ENCODE data around the gene ZFYVE9.
A peak's percentile ranks its signal among the peaks of the same experiment; 100 is the strongest.
"Not testable (repeated sequence)": the region's sequence is repeated elsewhere in the genome, so short reads cannot be mapped to it uniquely, and the experiment has no call there.

Gene ZFYVE9

DNA sequence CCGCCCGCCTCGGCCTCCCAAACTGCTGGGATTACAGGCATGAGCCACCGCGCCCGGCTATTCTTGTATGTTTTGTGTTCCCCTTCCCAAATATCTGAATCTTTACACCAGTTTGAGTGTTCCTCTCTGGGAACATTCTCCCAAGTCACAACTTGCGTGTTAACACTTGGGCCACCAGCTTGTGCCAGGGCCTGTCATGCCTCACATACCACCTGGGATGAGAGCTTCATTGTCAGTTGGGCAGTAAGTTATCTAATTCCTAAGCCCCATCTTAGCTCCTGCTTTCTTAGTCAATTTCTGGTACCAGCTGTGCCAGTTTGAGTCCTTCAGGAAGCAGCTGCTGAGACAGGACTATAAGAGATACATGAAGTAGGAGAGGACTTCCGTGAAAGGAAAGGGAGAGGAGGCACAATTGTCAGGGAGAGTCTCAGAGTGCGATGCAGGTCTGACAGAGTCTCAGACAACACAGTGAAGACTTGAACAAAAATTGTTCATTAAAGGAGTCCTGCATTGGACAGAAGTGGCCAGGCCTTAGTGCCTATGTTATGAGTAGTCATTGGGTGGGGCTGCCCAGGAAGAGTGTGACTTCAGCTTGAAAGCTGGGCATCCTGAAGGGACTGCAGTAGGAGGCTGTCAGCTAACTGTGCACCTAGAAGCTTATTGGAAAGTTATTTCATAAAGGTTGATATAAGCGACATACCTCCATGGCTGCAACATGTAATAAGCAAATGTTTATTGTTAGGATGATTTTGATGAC, 17.3 kb downstream of the ZFYVE9 start:
- DNase-seq (no peak), ATAC-seq (replicated peaks) (no peak)
- H3K27ac Mint-ChIP-seq, result no peak overlapping the region
- no peaks in the 10 kb centered on the region for H3K27me3 Mint-ChIP-seq
- H3K4me3 Mint-ChIP-seq, result no peak overlapping the region
- H3K36me3 Mint-ChIP-seq (ENCODE audit: insufficient read depth), result peaks cover 4% of the 10 kb centered on the region
- no peaks in the 10 kb centered on the region for H3K4me1 Mint-ChIP-seq (ENCODE audit: low read depth in 2 of 2)
- no peaks in the 10 kb centered on the region for H3K9me3 Mint-ChIP-seq

DNA sequence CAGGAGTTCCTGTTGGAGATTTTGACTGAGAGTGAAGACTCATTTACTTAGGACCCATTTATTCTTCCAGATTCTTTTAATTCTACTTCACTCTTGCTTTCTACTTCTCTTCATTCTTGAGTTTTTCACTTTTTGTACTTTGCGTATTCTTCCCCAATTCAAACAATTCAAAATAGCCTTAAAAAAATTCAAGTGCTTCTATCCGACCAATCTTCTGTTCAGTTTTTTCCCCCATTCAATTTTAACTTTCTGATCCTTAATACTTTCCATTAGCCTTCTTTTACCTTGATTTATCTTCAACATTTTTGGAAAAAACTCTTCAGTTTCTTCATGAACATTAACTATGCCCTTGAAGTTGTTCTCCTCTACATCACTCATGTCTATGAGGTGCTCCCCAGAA, 21.1 kb downstream of the ZFYVE9 start:
- H3K9me3 Mint-ChIP-seq, result no peaks in the 10 kb centered on the region
- no peak overlapping the region for H3K27ac Mint-ChIP-seq
- H3K4me3 Mint-ChIP-seq, result no peak overlapping the region
- ATAC-seq (replicated peaks) (no peak), DNase-seq (no peak)
- H3K27me3 Mint-ChIP-seq, result no peaks in the 10 kb centered on the region
- no peaks in the 10 kb centered on the region for H3K4me1 Mint-ChIP-seq (ENCODE audit: low read depth in 2 of 2)
- peaks cover 4% of the 10 kb centered on the region for H3K36me3 Mint-ChIP-seq (ENCODE audit: insufficient read depth)

DNA sequence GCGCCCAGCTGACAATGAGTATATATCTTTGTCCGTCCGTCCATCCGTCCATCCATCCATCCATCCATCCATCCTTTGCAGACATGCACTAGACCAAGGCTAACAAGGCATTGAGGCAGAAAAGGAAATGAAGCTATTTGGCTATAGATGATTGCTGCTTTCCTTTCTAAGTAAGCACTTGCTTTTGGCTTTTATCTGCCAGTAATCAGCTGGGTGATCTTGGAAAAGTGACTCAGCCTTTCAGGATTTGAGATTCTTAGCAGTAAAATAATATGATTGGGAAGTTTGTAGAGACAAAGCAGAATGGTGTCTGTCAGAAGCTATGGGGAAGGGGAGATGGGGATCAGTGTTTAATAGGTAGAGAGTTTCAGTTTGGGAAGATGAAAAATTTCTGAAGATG, 22.7 kb downstream of the ZFYVE9 start:
- H3K4me1 Mint-ChIP-seq (ENCODE audit: low read depth in 2 of 2), result no peaks in the 10 kb centered on the region
- H3K9me3 Mint-ChIP-seq, result no peaks in the 10 kb centered on the region
- H3K36me3 Mint-ChIP-seq (ENCODE audit: insufficient read depth), result peaks cover 4% of the 10 kb centered on the region
- DNase-seq, result no peak
- no peak for ATAC-seq (replicated peaks)
- H3K27ac Mint-ChIP-seq, result peak overlapping the region in 1 of 2 donors; percentile 52
- H3K4me3 Mint-ChIP-seq, result no peak overlapping the region
- H3K27me3 Mint-ChIP-seq, result no peaks in the 10 kb centered on the region

DNA sequence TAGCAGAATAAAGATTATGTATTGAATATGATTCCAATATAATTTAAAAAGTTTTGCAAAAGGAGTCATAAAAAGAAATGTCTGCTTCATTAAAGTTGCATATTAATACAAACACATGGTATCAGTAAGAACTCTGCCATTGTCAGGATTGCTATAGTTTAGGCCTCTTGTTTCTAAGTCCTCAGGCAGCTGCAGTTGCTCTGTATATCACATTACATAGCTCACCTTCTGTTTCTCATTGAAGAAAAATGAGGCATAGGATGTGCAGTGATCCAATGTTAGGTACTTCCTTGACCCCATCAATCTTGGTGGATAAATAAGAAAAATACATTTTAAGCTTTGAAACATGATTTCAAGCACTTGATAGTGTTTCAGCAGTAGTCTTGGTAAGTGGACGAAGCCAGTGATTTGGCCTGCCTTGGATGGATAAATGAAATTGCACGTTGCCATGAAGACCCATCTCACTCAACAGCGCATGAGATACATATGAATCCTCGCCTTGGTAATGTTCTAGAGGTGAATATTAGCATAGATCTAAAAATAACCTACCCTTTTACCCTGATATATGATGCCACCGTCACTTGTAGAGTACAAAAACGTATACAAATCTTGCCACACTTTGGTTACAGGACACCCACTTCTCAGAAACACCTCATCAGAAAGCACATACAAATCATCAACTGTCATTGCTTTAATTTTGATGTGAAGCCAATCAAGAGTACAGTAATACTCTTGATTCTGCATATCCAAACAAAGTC, 25.3 kb downstream of the ZFYVE9 start:
- Mint-ChIP-seq H3K9me3 (no peaks in the 10 kb centered on the region), H3K36me3 (ENCODE audit: insufficient read depth) (no peaks in the 10 kb centered on the region), H3K4me1 (ENCODE audit: low read depth in 2 of 2) (no peaks in the 10 kb centered on the region), H3K27me3 (no peaks in the 10 kb centered on the region), H3K4me3 (no peak overlapping the region), H3K27ac (no peak overlapping the region)
- ATAC-seq (replicated peaks), result no peak
- no peak for DNase-seq

DNA sequence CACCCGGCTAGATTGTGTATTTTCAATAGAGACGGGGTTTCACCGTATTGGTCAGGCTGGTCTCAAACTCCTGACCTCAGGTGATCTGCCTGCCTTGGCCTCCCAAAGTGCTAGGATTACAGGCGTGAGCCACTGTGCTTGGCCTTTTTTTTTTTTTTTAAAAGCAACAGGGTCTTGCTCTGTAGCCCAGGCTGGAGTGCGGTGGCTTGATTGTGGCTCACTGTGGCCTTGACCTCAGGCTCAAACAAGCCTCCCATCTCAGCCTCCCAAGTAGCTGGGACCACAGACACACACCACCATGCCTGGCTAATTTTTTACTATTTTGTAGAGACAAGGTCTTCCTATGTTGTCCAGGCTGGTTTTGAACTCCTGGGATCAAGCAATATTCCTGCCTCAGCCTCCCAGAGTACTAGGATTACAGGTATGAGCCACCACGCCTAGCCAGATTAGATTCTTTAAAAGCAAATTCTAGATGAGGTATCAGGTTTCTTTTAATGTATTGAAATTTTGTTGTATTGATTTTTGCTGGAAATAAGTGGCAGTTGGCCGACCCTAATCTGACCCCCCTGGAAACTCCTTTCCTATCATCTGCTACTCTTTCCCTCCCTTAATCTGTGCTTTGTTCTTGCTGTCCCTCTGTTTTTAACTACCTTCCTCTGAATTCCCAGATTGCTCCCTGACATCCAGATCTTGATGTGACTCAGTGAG, 26.6 kb downstream of the ZFYVE9 start:
- ATAC-seq (replicated peaks) (no peak), DNase-seq (no peak)
- Mint-ChIP-seq H3K27me3 (no peaks in the 10 kb centered on the region), H3K9me3 (no peaks in the 10 kb centered on the region), H3K4me1 (ENCODE audit: low read depth in 2 of 2) (no peaks in the 10 kb centered on the region), H3K4me3 (no peak overlapping the region), H3K27ac (no peak overlapping the region), H3K36me3 (ENCODE audit: insufficient read depth) (no peaks in the 10 kb centered on the region)

DNA sequence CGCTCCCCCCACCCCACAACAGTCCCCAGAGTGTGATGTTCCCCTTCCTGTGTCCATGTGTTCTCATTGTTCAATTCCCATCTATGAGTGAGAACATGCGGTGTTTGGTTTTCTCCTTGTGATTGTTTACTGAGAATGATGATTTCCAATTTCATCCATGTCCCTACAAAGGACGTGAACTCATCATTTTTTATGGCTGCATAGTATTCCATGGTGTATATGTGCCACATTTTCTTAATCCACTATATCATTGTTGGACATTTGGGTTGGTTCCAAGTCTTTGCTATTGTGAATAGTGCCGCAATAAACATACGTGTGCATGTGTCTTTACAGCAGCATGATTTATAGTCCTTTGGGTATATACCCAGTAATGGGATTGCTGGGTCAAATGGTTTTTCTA, 29.3 kb downstream of the ZFYVE9 start:
- H3K4me1 Mint-ChIP-seq (ENCODE audit: low read depth in 2 of 2); H3K9me3 Mint-ChIP-seq; H3K4me3 Mint-ChIP-seq; H3K27me3 Mint-ChIP-seq; H3K27ac Mint-ChIP-seq; H3K36me3 Mint-ChIP-seq (ENCODE audit: insufficient read depth); ATAC-seq (replicated peaks); DNase-seq: not testable (repeated sequence)

DNA sequence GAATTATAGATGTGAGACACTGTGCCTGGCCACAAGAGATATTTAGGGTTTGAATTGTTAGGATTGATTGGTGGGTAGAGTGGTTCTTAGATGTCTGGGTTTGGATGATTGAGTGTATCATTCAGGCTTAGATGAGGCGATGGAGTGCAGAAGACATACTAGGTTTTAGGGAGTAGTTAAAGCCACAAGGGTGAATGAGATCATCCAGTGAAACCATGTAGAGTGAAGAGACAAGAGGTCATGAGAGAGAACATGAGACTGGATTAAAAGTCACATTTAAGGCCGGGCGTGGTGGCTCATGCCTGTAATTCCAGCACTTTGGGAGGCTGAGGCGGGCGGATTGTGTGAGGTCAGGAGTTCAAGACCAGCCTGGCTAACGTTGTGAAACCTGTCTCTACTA, 37.2 kb downstream of the ZFYVE9 start:
- no peak overlapping the region for H3K27ac Mint-ChIP-seq

DNA sequence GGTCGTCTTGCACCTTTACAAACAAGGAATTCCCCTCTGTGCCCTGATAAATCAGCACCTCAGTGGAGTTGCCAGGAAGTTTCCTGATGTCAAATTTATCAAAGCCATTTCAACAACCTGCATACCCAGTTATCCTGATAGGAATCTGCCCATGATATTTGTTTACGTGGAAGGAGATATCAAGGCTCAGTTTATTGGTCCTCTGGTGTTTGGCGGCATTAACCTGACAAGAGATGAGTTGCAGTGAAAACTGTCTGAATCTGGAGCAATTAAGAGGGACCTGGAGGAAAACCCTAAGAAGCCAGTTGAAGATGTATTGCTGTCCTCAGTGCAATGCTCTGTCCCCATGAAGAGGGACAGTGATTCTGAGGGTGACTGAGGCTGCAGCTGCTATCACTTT, 38.3 kb downstream of the ZFYVE9 start:
- Mint-ChIP-seq H3K4me1 (ENCODE audit: low read depth in 2 of 2) (peaks cover 2 to 18% of the 10 kb centered on the region in 2 donors), H3K27me3 (peaks cover 0 to 7% of the 10 kb centered on the region in 2 donors), H3K36me3 (ENCODE audit: insufficient read depth) (no peaks in the 10 kb centered on the region), H3K9me3 (no peaks in the 10 kb centered on the region), H3K27ac (no peak overlapping the region), H3K4me3 (no peak overlapping the region)
- ATAC-seq (replicated peaks), result no peak
- no peak for DNase-seq

More for the DNA sequence above, 37.2 kb downstream of the ZFYVE9 start:
- Mint-ChIP-seq H3K9me3 (no peaks in the 10 kb centered on the region), H3K36me3 (ENCODE audit: insufficient read depth) (no peaks in the 10 kb centered on the region), H3K4me3 (no peak overlapping the region), H3K4me1 (ENCODE audit: low read depth in 2 of 2) (peaks cover 2 to 18% of the 10 kb centered on the region in 2 donors), H3K27me3 (peaks cover 0 to 7% of the 10 kb centered on the region in 2 donors)
- ATAC-seq (replicated peaks) (no peak), DNase-seq (no peak)

DNA sequence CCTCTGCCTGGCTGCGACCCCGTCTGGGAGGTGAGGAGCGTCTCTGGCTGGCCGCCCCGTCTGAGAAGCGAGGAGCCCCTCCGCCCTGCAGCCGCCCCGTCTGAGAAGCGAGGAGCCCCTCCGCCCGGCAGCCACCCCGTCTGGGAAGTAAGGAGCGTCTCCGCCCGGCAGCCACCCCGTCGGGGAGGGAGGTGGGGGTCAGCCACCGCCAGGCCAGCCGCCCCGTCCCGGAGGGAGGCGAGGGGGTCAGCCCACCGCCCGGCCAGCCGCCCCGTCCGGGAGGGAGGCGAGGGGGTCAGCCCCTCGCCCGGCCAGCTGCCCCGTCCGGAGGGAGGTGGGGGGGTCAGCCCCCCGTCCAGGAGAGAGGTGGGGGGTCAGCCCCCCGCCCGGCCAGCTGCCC, 39.9 kb downstream of the ZFYVE9 start:
- H3K27ac Mint-ChIP-seq; ATAC-seq (replicated peaks); H3K36me3 Mint-ChIP-seq (ENCODE audit: insufficient read depth); H3K4me3 Mint-ChIP-seq; DNase-seq; H3K9me3 Mint-ChIP-seq; H3K27me3 Mint-ChIP-seq: not testable (repeated sequence)
- H3K4me1 Mint-ChIP-seq (ENCODE audit: low read depth in 2 of 2), result peaks cover 2 to 18% of the 10 kb centered on the region in 2 donors

DNA sequence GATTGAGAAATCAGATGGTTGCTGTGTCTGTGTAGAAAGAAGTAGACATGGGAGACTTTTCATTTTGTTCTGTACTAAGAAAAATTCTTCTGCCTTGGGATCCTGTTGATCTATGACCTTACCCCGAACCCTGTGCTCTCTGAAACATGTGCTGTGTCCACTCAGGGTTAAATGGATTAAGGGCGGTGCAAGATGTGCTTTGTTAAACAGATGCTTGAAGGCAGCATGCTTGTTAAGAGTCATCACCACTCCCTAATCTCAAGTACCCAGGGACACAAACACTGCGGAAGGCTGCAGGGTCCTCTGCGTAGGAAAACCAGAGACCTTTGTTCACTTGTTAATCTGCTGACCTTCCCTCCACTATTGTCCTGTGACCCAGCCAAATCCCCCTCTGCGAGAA, 40.4 kb downstream of the ZFYVE9 start:
- peaks cover 2 to 16% of the 10 kb centered on the region in 2 donors for H3K4me1 Mint-ChIP-seq (ENCODE audit: low read depth in 2 of 2)
- not testable (repeated sequence) for ATAC-seq (replicated peaks); H3K27me3 Mint-ChIP-seq; H3K9me3 Mint-ChIP-seq; H3K27ac Mint-ChIP-seq; H3K36me3 Mint-ChIP-seq (ENCODE audit: insufficient read depth); H3K4me3 Mint-ChIP-seq; DNase-seq

DNA sequence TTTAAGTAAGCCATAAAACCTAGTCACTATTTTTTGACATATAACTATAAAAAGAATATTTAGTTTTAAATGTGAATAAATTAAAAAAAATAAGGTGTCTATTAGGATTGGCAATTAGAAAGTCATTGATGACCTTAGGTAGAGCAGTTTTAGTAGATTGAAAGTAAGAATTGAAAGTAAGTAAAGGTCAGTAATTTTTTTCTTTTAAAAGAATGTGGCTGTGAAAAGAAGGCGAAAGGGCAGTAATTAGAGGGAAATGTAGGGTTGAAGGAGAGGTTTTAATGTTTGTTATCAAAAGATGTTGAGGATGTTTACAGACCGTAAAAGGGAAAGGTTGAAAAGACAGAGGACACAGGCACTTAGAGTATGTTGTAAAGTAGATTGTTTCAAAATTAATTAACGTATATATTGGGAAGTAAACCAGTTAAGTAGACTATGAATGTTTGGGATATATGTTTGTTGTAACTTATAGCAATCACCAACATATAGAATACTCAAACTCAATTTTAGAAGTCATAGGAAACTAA, 41.0 kb downstream of the ZFYVE9 start:
- Mint-ChIP-seq H3K4me1 (ENCODE audit: low read depth in 2 of 2) (peaks cover 2 to 11% of the 10 kb centered on the region in 2 donors), H3K27me3 (no peaks in the 10 kb centered on the region), H3K27ac (no peak overlapping the region), H3K4me3 (no peak overlapping the region), H3K36me3 (ENCODE audit: insufficient read depth) (no peaks in the 10 kb centered on the region), H3K9me3 (no peaks in the 10 kb centered on the region)
- no peak for DNase-seq
- no peak for ATAC-seq (replicated peaks)

DNA sequence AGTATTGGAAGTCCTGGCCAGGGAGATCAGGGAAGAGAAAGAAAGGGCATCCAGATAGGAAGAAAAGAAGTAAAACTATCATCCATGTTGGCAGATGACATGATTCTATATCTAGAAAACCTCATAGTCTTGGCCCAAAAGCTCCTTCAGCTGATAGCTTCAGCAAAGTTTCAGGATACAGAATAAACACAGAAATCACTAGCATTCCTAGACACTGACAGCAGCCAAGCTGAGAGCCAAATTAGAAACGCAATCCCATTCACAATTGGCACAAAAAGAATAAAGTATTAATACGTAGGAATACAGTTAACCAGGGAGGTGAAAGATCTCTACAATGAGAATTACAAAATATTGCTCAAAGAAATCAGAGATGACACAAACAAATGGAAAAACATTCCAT, 44.6 kb downstream of the ZFYVE9 start:
- Mint-ChIP-seq H3K9me3 (no peaks in the 10 kb centered on the region), H3K36me3 (ENCODE audit: insufficient read depth) (no peaks in the 10 kb centered on the region), H3K4me1 (ENCODE audit: low read depth in 2 of 2) (peaks cover 0 to 2% of the 10 kb centered on the region in 2 donors), H3K27me3 (no peaks in the 10 kb centered on the region), H3K4me3 (no peak overlapping the region), H3K27ac (no peak overlapping the region)
- ATAC-seq (replicated peaks) (no peak), DNase-seq (no peak)

DNA sequence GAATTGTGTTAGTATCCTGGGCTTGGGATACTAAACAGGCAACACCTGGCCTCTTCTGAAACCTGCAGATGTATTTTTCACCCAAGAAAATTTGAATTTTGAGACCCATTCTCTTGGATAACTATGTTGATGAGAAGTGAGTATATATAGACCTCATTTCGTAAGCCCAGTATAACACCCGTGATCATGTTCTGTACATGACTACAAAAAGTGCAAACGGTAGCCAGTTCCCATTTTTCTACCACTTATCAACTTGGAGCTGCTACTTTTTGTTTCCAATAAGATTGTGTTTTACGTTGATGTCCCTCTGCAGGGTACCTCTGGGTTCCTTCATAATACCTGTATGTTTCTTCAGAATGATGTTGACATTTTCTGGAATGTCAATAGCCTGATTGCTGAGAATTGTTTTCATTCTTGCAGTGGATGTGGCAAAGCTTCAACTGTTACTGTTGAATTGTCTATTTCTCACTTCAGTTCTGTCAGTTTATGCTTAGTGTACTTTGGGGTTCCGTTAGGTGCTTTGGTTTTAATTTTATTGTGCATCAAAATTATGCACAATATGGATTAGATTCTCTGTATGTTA, 48.1 kb downstream of the ZFYVE9 start:
- no peaks in the 10 kb centered on the region for H3K9me3 Mint-ChIP-seq
- H3K27me3 Mint-ChIP-seq, result no peaks in the 10 kb centered on the region
- ATAC-seq (replicated peaks) (no peak), DNase-seq (no peak)
- H3K4me3 Mint-ChIP-seq, result no peak overlapping the region
- no peaks in the 10 kb centered on the region for H3K36me3 Mint-ChIP-seq (ENCODE audit: insufficient read depth)
- H3K4me1 Mint-ChIP-seq (ENCODE audit: low read depth in 2 of 2), result peaks cover 0 to 2% of the 10 kb centered on the region in 2 donors
- H3K27ac Mint-ChIP-seq, result peak overlapping the region in 1 of 2 donors; percentile 62
